ENCODE results near the gene C2orf80. TPM values are rescaled to one million over a fixed set of nuclear protein-coding genes. Genes with fewer than 3 reads are reported as not detected.
"Not testable (repeated sequence)": the region's sequence is repeated elsewhere in the genome, so short reads cannot be mapped to it uniquely, and the experiment has no call there.

Gene C2orf80
- polyA plus RNA-seq, 4 donors: 0.46 TPM; not detected in 3

DNA sequence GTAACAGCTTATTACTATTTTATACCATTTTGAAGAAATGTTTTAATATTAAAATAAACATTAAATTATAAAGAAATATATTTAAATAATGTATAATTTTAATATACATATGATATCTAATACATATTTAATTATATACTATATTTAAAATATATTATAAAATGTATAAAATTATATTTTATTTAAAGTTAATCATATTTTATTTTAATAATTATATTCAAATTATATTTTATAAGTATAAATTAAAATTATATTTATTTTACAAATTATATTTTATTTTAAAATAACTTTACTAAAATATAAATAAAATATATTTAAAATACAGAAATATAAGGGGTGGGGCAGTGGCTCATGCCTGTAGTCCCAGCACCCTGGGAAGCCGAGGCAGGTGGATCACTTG is 67.6 kb downstream of the C2orf80 start:
- no peak for DNase-seq
- no peaks in the 10 kb centered on the region for H3K27me3 ChIP-seq (ENCODE audit: control insufficient read depth in 3 of 3, insufficient read depth in 3 of 3, low read length in 3 of 3)
- WGBS, 3 donors: 92 to 98% (median 96%) methylated on average over 1 of the region's 1 CpG
- H3K4me3 ChIP-seq (ENCODE audit: low read depth in 1 of 3, low read length in 3 of 3): no peak overlapping the region
- peak; percentile 98 for FAIRE-seq
- no peaks in the 10 kb centered on the region for H3K9me3 ChIP-seq (ENCODE audit: control insufficient read depth in 2 of 2, insufficient read depth in 1 of 2, low read depth in 1 of 2, low read length in 1 of 2)
- H3K36me3 ChIP-seq (ENCODE audit: control insufficient read depth in 3 of 3, insufficient read depth in 2 of 3, low read depth in 1 of 3, low read length in 3 of 3): no peaks in the 10 kb centered on the region
- H3K27ac ChIP-seq (ENCODE audit: low read depth in 1 of 3, low read length in 2 of 3): no peak overlapping the region
- H3K4me1 ChIP-seq (ENCODE audit: control insufficient read depth in 3 of 3, insufficient read depth in 2 of 3, low read depth in 1 of 3, low read length in 2 of 3): peaks cover 0 to 10% (median 0%) of the 10 kb centered on the region in 3 donors

DNA sequence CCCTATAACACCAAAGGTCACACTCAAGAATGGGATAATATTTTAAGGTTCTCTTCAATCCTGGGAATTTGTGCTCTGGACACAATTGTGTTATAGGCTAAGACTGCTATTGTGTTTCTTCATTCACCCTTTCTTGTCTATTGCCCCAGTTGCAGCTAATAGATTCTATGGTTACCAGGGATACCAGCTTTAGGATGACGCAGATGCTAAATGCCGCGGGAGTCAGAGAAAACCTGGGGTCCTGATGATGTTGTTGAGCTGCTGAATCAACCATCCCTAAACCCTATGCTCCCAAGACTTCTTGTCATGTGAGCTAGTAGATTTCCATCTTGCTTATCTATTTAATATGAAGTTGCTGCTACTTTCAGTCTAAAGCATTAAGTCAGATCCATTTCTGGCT is 70.9 kb downstream of the C2orf80 start:
- no peaks in the 10 kb centered on the region for H3K36me3 ChIP-seq (ENCODE audit: control insufficient read depth in 3 of 3, insufficient read depth in 2 of 3, low read depth in 1 of 3, low read length in 3 of 3)
- no peaks in the 10 kb centered on the region for H3K4me1 ChIP-seq (ENCODE audit: control insufficient read depth in 3 of 3, insufficient read depth in 2 of 3, low read depth in 1 of 3, low read length in 2 of 3)
- WGBS, 3 donors: 95 to 98% (median 95%) methylated on average over 3 of the region's 3 CpGs

GRCh38 chr2:208117390-208117789 is 72.4 kb downstream of the C2orf80 start:
- not testable (repeated sequence) for H3K36me3 ChIP-seq (ENCODE audit: control insufficient read depth in 3 of 3, insufficient read depth in 2 of 3, low read depth in 1 of 3, low read length in 3 of 3); H3K9me3 ChIP-seq (ENCODE audit: control insufficient read depth in 2 of 2, insufficient read depth in 1 of 2, low read depth in 1 of 2, low read length in 1 of 2); H3K27ac ChIP-seq (ENCODE audit: low read depth in 1 of 3, low read length in 2 of 3); DNase-seq; H3K27me3 ChIP-seq (ENCODE audit: control insufficient read depth in 3 of 3, insufficient read depth in 3 of 3, low read length in 3 of 3); H3K4me1 ChIP-seq (ENCODE audit: control insufficient read depth in 3 of 3, insufficient read depth in 2 of 3, low read depth in 1 of 3, low read length in 2 of 3); FAIRE-seq; H3K4me3 ChIP-seq (ENCODE audit: low read depth in 1 of 3, low read length in 3 of 3)
- 53 to 76% (median 68%) methylated on average over 11 of the region's 11 CpGs for WGBS, 3 donors

More for the DNA sequence above, 70.9 kb downstream of the C2orf80 start:
- Histone ChIP-seq H3K27me3 (ENCODE audit: control insufficient read depth in 3 of 3, insufficient read depth in 3 of 3, low read length in 3 of 3) (no peaks in the 10 kb centered on the region), H3K27ac (ENCODE audit: low read depth in 1 of 3, low read length in 2 of 3) (no peak overlapping the region), H3K9me3 (ENCODE audit: control insufficient read depth in 2 of 2, insufficient read depth in 1 of 2, low read depth in 1 of 2, low read length in 1 of 2) (no peaks in the 10 kb centered on the region), H3K4me3 (ENCODE audit: low read depth in 1 of 3, low read length in 3 of 3) (no peak overlapping the region)
- FAIRE-seq (no peak), DNase-seq (no peak)

Other genes starting within 250 kb of the C2orf80 start
- 10 to 100 TPM in 1 of 4 donors, 1 to 10 TPM in 2, under 1 TPM in 1; 0.89 to 12.1 (median 2.1) TPM for gene PLEKHM3, start 164.5 kb downstream of the C2orf80 start, polyA plus RNA-seq
- gene CRYGD, start 65.5 kb downstream of the C2orf80 start, polyA plus RNA-seq: 1 to 10 TPM in 1 of 4 donors, under 1 TPM in 1, not detected in 2; 0.15 to 2.8 TPM
- not detected for gene CRYGC, start 60.2 kb downstream of the C2orf80 start, polyA plus RNA-seq
- gene CRYGB, start 43.9 kb downstream of the C2orf80 start, polyA plus RNA-seq: not detected
- not detected for gene CRYGA, start 26.4 kb downstream of the C2orf80 start, polyA plus RNA-seq
- 100 to 1,000 TPM; 115 to 297 (median 243) TPM for gene IDH1, start 65.0 kb upstream of the C2orf80 start, polyA plus RNA-seq
- gene PIKFYVE, start 76.2 kb upstream of the C2orf80 start, polyA plus RNA-seq: 10 to 100 TPM in 1 of 4 donors, 1 to 10 TPM in 3; 5.1 to 17.3 (median 7.1) TPM
- gene PTH2R, start 216.8 kb upstream of the C2orf80 start, polyA plus RNA-seq: under 1 TPM in 1 of 4 donors, not detected in 3; 0.04 TPM

All from small intestine (tissue), 7 donors.